HEK293 (cell line): Measurements from ENCODE around the gene METTL25B.

Source experiments
- TF ChIP-seq, protein P1 (sequence below): fragments of 450-650 bp; formaldehyde crosslinking; IDR thresholded peaks from 2 replicates; pipeline ENCODE4 v1.5.1; 2016; ENCODE audit warnings: missing biosample characterization, missing genetic modification characterization
- TF ChIP-seq, protein P2 (sequence below): fragments of 450-650 bp; formaldehyde crosslinking; IDR thresholded peaks from 2 replicates; pipeline ENCODE4 v1.5.1; 2016; ENCODE audit warnings: missing biosample characterization, missing genetic modification characterization

DNA sequence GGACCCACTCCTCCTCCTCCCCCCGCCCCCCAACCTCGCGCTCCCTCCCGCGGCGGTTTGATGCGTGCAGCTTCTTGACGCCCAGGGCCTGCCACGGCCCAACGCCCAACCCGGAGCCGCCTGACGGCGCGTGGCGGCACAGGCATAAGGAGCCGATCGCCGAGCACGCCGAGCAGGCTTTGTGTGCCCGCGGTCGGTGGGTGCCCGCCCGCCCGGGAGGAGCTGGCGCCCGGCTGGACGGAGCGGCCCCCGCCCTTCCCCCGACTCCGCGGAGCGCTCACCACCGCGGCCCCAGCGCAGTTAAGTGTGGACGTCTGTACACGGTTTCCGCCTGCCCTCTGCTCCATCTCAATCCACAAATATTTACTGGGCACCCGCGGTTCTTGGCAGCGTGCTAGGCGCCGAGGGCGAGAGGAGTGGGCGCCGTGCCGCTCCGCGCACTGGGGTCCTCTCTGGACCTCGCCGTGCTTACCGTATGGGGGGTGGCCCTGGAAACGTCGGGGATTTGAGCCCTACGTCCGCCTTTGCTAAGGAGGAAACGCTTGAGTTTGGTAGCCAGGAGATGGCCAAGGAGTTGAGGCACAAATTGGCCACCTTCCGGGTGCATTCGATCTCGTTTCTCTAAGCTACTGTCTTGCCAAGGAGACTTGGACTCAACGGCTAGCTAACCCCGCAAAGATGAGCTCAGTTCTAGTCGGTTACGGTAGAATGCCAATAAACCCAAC lies 23.6 kb downstream of the METTL25B start:
- TF ChIP-seq, protein P1, sequence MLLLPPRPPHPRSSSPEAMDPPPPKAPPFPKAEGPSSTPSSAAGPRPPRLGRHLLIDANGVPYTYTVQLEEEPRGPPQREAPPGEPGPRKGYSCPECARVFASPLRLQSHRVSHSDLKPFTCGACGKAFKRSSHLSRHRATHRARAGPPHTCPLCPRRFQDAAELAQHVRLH = peak; percentile 46
- TF ChIP-seq, protein P2, sequence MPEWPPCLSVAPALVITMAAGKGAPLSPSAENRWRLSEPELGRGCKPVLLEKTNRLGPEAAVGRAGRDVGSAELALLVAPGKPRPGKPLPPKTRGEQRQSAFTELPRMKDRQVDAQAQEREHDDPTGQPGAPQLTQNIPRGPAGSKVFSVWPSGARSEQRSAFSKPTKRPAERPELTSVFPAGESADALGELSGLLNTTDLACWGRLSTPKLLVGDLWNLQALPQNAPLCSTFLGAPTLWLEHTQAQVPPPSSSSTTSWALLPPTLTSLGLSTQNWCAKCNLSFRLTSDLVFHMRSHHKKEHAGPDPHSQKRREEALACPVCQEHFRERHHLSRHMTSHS (tag by site-specific recombination) = no peak
